ENCODE data around the gene MAST3.

MAST3 gene

DNA sequence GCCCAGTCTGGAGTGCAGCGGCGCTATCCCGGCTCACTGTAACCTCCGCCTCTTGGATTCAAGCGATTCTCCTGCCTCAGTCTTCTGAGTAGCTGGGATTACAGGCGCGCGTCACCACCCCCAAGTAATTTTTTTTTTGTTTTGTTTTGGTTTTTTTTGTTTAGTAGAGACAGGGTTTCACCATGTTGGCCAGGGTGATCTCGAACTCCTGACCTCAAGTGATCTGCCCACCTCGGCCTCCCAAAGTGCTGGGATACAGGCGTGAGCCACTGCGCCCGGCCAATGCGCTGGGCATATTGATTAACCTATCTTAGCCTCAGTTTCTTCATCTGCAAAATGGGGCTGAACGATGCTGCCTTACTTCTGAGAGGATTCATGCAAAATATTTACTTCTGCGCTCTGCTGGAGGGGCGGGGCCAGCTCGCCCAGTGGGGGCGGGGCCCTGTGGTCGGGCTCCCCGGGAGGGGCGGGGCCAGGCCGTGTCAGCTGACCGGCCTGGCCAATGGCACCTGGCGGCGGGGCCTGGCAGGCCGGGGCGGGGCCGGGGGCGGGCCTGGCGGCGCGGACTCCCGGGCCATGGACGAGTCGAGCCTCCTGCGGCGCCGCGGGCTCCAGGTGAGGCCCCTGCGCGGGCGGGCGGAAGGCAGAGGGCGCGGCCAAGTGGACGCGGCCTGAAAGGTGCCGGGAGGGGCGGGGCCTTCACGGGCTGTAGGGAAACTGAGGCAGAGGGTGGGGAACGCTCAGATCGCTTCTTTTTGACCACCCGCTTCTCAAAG, at the start of gene MAST3:
Gene MAST3 (plus strand): TSS at position 562 of the 776 bp plus-strand sequence. CDS start 15 bp downstream, at position 577.
- DNase-seq = no peak

DNA sequence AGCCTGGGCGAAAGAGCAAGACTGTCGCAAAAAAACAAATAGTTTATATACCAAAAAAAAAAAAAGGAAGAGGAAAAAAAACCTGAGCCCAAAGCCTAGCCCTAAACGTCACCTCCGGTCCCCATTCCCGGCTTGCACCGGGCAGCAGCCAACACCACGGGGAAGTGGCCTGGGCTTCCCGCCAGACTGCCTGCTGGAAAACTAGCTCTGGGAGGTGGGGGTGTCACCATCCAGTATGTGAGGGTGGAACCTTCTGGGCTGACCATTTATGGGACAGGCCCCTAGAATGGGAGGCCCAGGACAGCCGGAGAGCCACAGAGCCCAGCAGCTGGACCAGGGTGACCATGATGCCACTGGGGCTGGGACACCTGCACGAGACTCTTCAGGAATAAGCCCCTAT, 48.2 kb upstream of the MAST3 start:
- no peak for DNase-seq

DNA sequence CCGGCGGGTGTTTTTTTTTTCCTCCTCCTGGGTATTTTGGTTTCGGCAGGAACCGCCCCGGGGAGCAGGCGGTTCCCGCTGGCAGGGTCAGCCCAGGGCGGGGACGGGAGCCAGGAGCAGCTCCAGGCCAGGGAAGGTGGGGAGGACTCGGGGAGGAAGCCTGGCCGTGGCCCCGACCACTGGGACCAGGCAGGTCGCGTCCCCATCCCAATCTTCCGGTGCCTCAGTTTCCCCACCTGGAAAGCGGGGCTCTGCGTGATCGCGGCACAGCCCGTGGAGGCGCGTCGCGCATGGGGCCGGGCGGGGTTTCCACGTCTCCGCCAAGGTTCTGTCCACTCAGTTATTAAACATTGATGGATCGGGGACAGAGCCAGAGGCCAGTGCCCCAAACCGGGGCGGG, 45.7 kb upstream of the MAST3 start:
- DNase-seq = no peak

DNA sequence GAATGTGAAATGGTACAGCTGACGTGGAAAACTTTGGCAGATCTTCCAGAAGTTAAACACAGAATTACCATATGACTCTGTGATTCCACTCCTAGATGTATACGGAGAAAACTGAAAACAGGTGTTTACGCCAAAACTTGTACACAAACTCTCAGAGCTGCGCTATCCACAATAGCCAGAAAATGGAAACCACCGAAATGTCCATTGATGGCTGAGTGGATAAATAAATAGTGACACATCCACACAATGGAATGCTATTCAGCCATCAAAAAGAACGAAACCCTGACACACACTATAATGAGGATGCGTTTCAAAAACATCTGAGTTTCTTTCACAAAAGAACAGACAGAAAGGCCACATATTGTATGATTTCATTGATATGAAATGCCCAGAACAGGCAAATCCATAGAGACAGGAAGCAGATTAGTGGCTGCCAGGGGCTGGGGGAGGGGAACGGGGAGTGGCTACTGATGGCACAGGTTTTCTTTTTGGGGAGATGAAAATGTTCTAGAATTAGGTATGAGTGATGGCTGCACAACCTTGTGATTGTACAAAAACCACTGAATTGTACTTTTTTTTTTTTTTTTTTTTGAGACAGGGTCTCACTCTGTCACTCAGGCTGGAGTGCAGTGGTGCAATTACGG, 43.9 kb upstream of the MAST3 start:
- no peak for DNase-seq

DNA sequence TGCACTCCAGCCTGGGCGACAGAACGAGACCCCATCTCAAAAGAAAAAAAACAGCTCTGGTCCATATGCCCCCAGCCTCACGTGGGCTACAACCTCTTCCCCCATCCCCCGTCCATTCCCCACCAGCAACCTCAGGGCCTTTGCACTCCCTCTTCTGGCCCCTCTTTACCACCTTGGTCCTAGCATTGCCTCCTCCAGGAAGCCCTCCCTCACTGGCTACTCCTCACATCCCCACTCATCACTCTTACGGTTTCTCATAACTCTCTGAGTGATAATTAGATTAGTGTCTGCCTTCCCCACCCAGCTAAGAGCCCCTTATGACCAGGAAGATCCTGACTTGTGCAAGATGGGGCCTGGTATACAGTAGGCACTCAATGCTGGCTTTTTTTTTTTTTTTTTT, 41.6 kb upstream of the MAST3 start:
- DNase-seq = no peak

GRCh38 chr19:18057557-18057956, 40.0 kb upstream of the MAST3 start:
- DNase-seq = no peak

DNA sequence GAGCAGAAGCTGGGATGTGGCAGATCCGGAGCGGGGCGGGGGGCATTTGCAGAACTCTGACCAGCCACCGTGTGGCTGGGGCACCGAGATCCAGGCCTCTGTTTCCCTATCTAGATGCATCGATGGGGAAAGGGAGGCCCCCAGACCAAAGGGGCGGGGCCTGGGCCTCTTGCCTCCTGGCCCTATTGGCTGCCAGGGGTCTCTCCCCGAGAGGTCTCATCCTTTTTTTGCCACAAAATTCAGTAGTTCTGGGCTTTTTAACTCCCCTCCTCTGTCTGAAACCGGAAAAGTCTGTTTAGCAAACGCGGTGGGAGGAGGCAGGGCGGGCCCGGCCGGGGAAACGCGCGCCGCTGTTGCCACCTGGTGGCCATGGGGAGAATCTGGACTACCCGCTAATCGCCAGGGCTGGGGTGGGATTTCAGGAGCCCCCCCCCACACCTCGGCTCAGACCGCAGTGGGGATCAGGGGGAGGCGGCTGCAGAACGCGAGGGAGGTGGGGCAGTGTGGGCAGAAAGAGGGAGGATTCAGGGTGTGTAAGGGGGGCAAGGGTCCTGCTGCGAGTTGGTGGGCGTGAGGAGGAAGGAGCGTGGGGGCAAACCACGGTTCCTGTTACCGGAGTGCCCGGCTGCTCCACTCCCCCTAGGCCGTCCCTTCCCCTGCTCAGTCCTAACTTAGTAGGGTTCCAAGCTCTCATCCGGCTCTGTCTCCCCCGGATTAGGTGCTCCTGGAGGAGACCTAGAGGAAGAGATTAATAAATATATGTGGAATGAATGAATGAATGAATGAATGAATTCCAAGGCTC, 39.2 kb upstream of the MAST3 start:
- DNase-seq = peak; percentile 87

DNA sequence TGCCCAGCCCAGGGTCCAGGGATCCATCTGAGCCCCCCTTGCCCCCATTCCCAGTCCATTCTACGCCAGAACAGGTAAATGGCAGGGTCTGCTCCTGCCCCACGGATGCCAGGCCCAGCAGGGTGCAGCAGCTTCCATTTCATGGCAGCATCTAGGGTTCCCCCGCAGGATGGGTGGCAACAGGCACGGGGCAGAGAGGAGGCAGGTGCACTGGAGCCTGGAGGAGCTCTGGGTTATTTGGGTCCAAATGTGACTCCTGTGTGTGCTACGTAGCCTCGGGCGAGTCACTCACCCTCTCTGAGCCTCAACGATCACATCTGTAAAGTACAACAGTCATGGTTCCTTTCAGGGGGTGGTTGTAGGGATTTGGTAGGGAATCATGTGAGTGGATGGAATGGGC, 38.3 kb upstream of the MAST3 start:
- DNase-seq = no peak

- no peak for DNase-seq
Measured at GRCh38 chr19:18059902-18060301, 37.7 kb upstream of the MAST3 start.

DNA sequence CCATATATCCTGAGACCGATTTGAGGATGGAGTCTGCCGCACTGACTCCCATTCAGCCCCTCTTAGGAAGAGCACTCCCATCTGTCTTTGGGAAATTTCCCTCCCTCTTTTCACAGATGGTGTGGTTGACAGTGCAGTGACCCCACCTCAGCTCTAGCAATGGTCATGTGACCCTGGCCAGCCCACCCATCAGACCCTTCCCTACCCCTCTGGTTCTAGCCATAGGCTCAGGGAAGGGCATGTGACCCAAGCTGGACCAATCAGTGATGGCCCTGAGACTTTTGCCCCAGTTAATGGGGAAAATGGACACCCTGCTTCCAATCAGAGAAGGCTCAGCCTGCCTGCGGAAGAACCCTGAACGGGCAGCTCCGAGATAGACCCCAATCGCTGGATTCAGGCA, 37.1 kb upstream of the MAST3 start:
- DNase-seq = no peak

DNA sequence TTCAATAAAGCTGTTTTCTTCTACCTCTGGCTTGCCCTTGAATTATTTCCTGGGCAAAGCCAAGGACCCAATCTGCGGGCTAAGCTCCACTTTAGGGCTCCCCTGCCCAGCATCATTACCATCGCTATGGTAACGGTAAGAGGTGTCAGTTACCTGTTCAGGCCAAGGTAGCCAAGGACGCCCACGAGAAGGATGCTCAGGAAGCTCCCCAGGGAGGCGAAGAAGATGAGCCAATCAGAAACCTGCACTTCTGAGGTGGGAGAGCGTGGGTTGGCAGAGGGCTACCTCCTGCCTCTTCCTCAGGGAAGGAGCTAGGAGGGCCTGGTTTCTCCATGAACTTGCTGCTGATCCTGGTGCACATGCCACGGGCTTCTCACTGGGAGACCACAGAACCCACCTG, 35.5 kb upstream of the MAST3 start:
- no peak for DNase-seq

- no peak for DNase-seq
Measured at GRCh38 chr19:18063463-18063862, 34.1 kb upstream of the MAST3 start.

GRCh38 chr19:18065173-18065495, 32.4 kb upstream of the MAST3 start:
- no peak for DNase-seq

DNA sequence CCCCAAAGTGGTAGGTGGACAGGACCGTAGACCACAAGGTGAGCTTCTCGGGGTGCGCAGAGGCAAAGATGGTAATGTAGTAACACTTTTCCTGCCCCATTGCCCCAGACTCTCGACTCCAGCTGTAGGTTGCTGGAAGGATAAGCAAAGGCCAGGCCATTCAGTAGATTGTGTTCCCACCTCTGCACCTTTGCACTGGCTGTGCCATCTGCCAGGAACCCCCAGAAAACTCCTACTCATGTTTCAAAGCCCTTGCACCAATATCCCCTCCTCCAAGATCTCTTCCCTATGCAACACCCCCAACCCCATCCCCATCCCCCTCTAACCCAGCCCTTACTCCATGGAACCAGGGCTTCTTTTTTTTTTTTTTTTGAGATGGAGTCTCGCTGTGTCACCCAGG, 29.2 kb upstream of the MAST3 start:
- DNase-seq = no peak

DNA sequence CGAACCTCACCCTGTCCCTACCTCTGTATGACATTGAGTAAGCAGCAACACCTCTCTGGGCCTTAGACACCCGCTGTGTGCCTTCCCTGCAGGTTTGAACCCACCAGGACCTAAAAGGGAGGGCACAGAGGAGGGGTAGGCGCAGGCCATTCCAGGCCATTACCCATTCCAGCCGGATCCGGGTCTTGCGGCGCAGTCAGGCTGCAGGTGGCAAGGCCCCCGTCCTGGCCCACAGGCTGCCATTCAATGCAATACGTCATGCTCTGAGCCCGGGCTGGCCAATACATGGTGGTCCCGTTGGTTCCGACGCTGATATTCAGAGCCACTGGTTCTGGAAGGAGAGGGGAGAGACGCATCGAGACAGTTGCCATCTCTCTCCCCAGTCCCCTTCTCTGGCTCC, 28.2 kb upstream of the MAST3 start:
- no peak for DNase-seq

DNA sequence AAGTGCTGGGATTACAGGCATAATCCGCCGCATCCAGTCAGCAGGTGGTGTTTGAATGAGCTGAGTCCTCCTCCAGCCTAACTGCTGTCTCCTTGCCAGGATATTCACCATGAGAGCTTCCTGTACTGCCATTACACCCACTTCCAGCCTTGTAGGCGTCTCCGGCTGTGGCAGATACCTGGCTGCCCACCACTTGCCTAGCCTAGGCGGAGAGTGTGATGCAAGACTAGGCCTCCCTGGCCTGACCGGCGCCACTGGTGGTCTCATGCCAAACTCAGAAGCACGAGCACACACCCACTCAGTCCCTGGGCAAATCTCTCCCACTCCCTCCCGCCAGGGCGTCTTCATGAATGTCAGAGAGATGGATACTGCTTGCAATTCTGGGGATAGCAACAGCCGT, 27.4 kb upstream of the MAST3 start:
- no peak for DNase-seq

DNA sequence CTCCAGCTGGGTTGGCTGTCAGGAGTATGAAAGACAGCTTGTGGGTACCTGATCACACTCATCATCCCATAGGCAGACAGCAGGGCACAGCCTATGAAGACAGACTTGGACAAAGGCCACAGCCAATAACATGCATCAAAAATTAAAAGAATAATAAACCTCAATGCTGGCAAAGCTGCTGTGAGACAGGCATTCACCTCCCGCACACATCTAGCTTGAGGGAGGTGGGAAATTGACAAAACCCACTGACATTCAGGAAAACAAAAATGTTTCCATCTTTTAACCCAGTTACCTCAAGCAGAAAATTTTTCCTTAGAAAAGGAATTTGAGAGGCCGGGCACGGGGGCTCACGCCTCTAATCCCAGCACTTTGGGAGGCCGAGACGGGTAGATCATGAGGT, 25.2 kb upstream of the MAST3 start:
- no peak for DNase-seq

DNA sequence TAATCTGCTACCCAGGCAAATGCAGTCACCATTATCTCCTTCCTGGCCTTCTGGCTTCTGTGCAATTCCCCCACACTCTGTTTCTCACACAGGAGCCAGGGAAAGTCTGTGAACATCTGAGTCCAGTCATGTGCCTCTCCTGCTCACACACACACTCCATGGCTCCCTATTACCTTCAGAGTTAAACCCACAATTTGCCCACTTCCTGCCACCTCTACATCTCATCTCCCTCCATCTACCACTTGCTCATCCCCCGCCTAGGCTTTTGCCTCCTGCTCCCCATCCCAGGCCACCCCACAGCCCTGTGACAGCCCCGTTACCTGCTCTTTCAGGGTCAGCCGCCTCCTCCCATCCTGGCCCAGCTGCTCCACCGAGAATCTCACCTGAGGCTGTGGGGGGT, 24.4 kb upstream of the MAST3 start:
- no peak for DNase-seq

GRCh38 chr19:18074192-18074591, 23.4 kb upstream of the MAST3 start:
- DNase-seq = no peak

- no peak for DNase-seq
Measured at GRCh38 chr19:18083929-18084684, 13.5 kb upstream of the MAST3 start.

GRCh38 chr19:18085702-18086457, 11.7 kb upstream of the MAST3 start:
- DNase-seq = no peak

DNA sequence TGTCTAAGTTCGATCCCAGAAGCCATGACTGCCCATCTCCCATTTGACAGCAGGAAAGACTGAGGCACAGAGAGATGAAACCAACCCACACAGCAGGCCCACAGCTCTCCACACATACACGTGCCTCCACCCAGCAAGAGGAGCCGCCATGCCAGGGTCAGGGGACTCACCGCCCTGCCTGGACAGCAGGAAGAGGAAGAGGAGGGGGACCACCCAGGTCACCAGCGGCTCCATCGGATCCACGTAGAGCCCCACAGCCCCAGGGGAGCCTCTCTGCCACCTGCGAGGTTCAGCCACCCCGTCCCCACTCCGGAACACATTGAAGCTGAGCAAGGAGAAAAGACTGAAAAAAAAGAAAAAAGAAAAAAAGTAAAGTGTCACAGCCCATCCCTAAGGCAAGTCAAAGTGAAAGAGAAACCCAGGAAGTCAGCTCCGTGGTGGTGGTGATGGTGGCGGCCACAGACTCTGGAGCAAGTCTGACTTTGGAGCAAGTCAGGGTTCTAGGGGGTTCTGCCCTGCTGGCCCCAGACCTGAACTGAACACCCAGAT, 10.9 kb upstream of the MAST3 start, which contains the start of gene IL12RB1:
Gene IL12RB1 (minus strand): TSS at position 345 of the 549 bp plus-strand sequence. CDS start 111 bp downstream, at position 234.
- DNase-seq = no peak

Data from retina (tissue), 1 donor.